Mesenchymal stem cell (in vitro differentiated cells and primary cell): Measurements from ENCODE around the gene LRP8.

Experiments
- DNase-seq: peaks from one replicate; pipeline ENCODE4 v3.0.0-alpha.2; 2013
- H2AFZ ChIP-seq: one replicate; pipeline ENCODE4 v1.6.1; 2013; ENCODE audit warnings: low read depth, mild to moderate bottlenecking, control low read depth, inconsistent platforms, low read length, moderate library complexity
- H2AK5ac ChIP-seq: 2 replicates; pipeline ENCODE4 v1.6.1; 2013; ENCODE audit warnings: low read length, moderate library complexity, mild to moderate bottlenecking, inconsistent platforms; ENCODE audit not compliant: severe bottlenecking
- H2BK120ac ChIP-seq: one replicate; pipeline ENCODE4 v1.6.1; 2013; ENCODE audit warnings: low read depth, mild to moderate bottlenecking, inconsistent platforms, low read length, moderate library complexity
- H2BK12ac ChIP-seq, 2 experiments: one replicate each; pipeline ENCODE4 v1.6.1; 2013; ENCODE audit warnings: inconsistent platforms in 2 of 2, low read length in 2 of 2, mild to moderate bottlenecking in 2 of 2, moderate library complexity in 2 of 2, control low read depth in 1 of 2
- H2BK15ac ChIP-seq: one replicate; pipeline ENCODE4 v1.6.1; 2013; ENCODE audit warnings: mild to moderate bottlenecking, low read depth, inconsistent platforms; ENCODE audit not compliant: poor library complexity, severe bottlenecking
- H2BK5ac ChIP-seq: 2 replicates; pipeline ENCODE4 v1.6.1; 2013; ENCODE audit warnings: low read depth, mild to moderate bottlenecking, low read length, control low read depth, inconsistent platforms; ENCODE audit not compliant: poor library complexity, severe bottlenecking
- H3K14ac ChIP-seq, 2 experiments: one replicate each; pipeline ENCODE4 v1.6.1; 2013; ENCODE audit warnings: inconsistent platforms in 2 of 2, low read length in 2 of 2, control low read depth in 1 of 2, mild to moderate bottlenecking in 1 of 2, moderate library complexity in 1 of 2
- H3K18ac ChIP-seq, 2 experiments: one replicate each; pipeline ENCODE4 v1.6.1; 2013; ENCODE audit warnings: inconsistent platforms in 2 of 2, low read length in 2 of 2, control low read depth in 1 of 2, low read depth in 1 of 2, mild to moderate bottlenecking in 1 of 2
- H3K23ac ChIP-seq, 2 experiments: one replicate each; pipeline ENCODE4 v1.6.1; 2013; ENCODE audit warnings: inconsistent platforms in 2 of 2, low read length in 2 of 2, mild to moderate bottlenecking in 2 of 2, moderate library complexity in 2 of 2, control low read depth in 1 of 2
- H3K27ac ChIP-seq: 2 replicates; pipeline ENCODE4 v1.5.1; 2013; ENCODE audit warnings: mild to moderate bottlenecking, moderate library complexity, low read length, control low read depth, inconsistent platforms; ENCODE audit not compliant: poor library complexity, severe bottlenecking
- H3K27me3 ChIP-seq, 2 experiments: 2 replicates each; pipeline versions ENCODE4 v1.6.1 to v1.7.0; 2013; ENCODE audit warnings: low read length in 2 of 2, mild to moderate bottlenecking in 2 of 2, moderate library complexity in 2 of 2, control low read depth in 1 of 2, inconsistent platforms in 1 of 2; ENCODE audit not compliant: control insufficient read depth in 1 of 2, insufficient read depth in 1 of 2
- H3K36me3 ChIP-seq, 2 experiments: 2 replicates each; pipeline versions ENCODE4 v1.6.1 to v1.7.0; 2013; ENCODE audit warnings: low read length in 2 of 2, control low read depth in 1 of 2, inconsistent platforms in 1 of 2, low read depth in 1 of 2, mild to moderate bottlenecking in 1 of 2; ENCODE audit not compliant: insufficient read depth in 2 of 2, control insufficient read depth in 1 of 2
- H3K4ac ChIP-seq, 2 experiments: one replicate each; pipeline ENCODE4 v1.6.1; 2013; ENCODE audit warnings: inconsistent platforms in 2 of 2, low read length in 2 of 2, mild to moderate bottlenecking in 2 of 2, moderate library complexity in 2 of 2, control low read depth in 1 of 2, low read depth in 1 of 2
- H3K4me1 ChIP-seq: 2 replicates; pipeline ENCODE4 v1.6.1; 2013; ENCODE audit warnings: low read depth, low read length, control low read depth; ENCODE audit not compliant: control insufficient read depth, insufficient read depth
- H3K4me2 ChIP-seq: 2 replicates; pipeline ENCODE4 v1.6.1; 2013; ENCODE audit warnings: low read length, mild to moderate bottlenecking, inconsistent platforms; ENCODE audit not compliant: poor library complexity, severe bottlenecking
- H3K4me3 ChIP-seq, 2 experiments: 2 replicates each; pipeline versions ENCODE4 v1.5.1 to v1.7.0; 2013; ENCODE audit warnings: low read length in 2 of 2, mild to moderate bottlenecking in 2 of 2, control low read depth in 1 of 2, low read depth in 1 of 2; ENCODE audit not compliant: insufficient read depth in 1 of 2
- H3K79me1 ChIP-seq: replicated peaks from 2 replicates; pipeline ENCODE4 v1.6.1; 2013; ENCODE audit warnings: mild to moderate bottlenecking, control low read depth, low read length, inconsistent platforms; ENCODE audit not compliant: poor library complexity, severe bottlenecking
- H3K9ac ChIP-seq: 2 replicates; pipeline ENCODE4 v1.7.0; 2013; ENCODE audit warnings: mild to moderate bottlenecking, low read length, moderate library complexity
- H3K9me3 ChIP-seq: 2 replicates; pipeline ENCODE4 v1.7.0; 2013; ENCODE audit warnings: mild to moderate bottlenecking, low read length; ENCODE audit not compliant: control insufficient read depth
- H4K8ac ChIP-seq: one replicate; pipeline ENCODE4 v1.6.1; 2013; ENCODE audit warnings: inconsistent platforms, mild to moderate bottlenecking, low read length, moderate library complexity
- H4K91ac ChIP-seq: one replicate; pipeline ENCODE4 v1.6.1; 2013; ENCODE audit warnings: mild to moderate bottlenecking, low read length, inconsistent platforms
- WGBS: methylation state at CpG from one replicate; pipeline ENCODE4 v1.1.7; 2013; ENCODE audit warnings: mixed read lengths; 5-methylcytosine and 5-hydroxymethylcytosine counted together

LRP8 gene

GRCh38 chr1:53286955-53287354 is 40.9 kb downstream of the LRP8 start:
- Histone ChIP-seq H3K18ac (no peak overlapping the region), H3K4me2 (no peak overlapping the region), H3K4me1 (peaks cover 3% of the 10 kb centered on the region), H2BK15ac (no peak overlapping the region), H3K9me3 (no peaks in the 10 kb centered on the region), H3K79me1 (peaks cover 2% of the 10 kb centered on the region), H2BK12ac (no peak overlapping the region), H3K4me3 (no peak overlapping the region), H4K8ac (no peak overlapping the region), H3K4ac (no peak overlapping the region), H4K91ac (no peak overlapping the region), H2BK5ac (no peak overlapping the region), H3K36me3 (peaks cover 10 to 19% of the 10 kb centered on the region in 2 experiments), H3K14ac (no peak overlapping the region), H3K27ac (no peak overlapping the region), H2AFZ (no peak overlapping the region), H2BK120ac (no peak overlapping the region), H3K9ac (no peak overlapping the region), H3K27me3 (no peaks in the 10 kb centered on the region), H3K23ac (no peak overlapping the region), H2AK5ac (no peak overlapping the region)
- DNase-seq: no peak
- 92% methylated on average over 3 of the region's 4 CpGs for whole genome bisulfite sequencing

- no peak overlapping the region for H3K4me3 ChIP-seq
- H3K14ac ChIP-seq: no peak overlapping the region
- H3K27me3 ChIP-seq: no peaks in the 10 kb centered on the region
- H3K18ac ChIP-seq: no peak overlapping the region
- H3K36me3 ChIP-seq: peaks cover 10 to 19% of the 10 kb centered on the region in 2 experiments
- no peak overlapping the region for H3K4me2 ChIP-seq
- no peaks in the 10 kb centered on the region for H3K79me1 ChIP-seq
- WGBS: 84% methylated on average over 8 of the region's 8 CpGs
- H3K4ac ChIP-seq: no peak overlapping the region
- no peak overlapping the region for H3K9ac ChIP-seq
- H2BK12ac ChIP-seq: no peak overlapping the region
- no peak overlapping the region for H2AK5ac ChIP-seq
- no peak overlapping the region for H2BK120ac ChIP-seq
- H2BK5ac ChIP-seq: no peak overlapping the region
- no peak overlapping the region for H2AFZ ChIP-seq
- no peak overlapping the region for H3K27ac ChIP-seq
- no peak for DNase-seq
- no peak overlapping the region for H4K8ac ChIP-seq
- no peak overlapping the region for H2BK15ac ChIP-seq
- H3K23ac ChIP-seq: peak overlapping the region in 1 of 2 experiments; percentile 36
- H3K4me1 ChIP-seq: peaks cover 3% of the 10 kb centered on the region
- H4K91ac ChIP-seq: no peak overlapping the region
- H3K9me3 ChIP-seq: no peaks in the 10 kb centered on the region
Observed at GRCh38 chr1:53285969-53286760, 41.7 kb downstream of the LRP8 start.

DNA sequence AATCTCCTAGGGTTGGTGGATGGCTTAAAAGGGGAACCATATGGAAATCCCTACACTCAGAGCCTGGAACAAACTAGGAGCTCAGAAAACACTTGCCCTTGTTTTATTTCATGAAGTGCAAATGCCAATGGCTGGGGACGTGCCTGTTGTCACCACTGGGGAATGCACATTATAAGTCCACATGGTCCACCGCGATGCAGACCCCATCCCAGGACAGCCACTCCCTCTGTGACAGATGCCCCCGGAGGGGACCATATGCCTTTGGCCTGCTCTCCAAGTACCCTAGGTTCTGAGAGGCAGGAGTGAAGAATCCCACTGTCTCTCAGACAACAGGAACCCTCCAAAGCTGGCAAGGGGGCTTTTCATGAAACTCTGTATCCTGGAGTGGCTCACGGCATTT is 42.3 kb downstream of the LRP8 start:
- Histone ChIP-seq H3K36me3 (peaks cover 10 to 19% of the 10 kb centered on the region in 2 experiments), H3K27ac (no peak overlapping the region), H2AK5ac (no peak overlapping the region), H3K27me3 (no peaks in the 10 kb centered on the region), H3K79me1 (no peaks in the 10 kb centered on the region), H3K9me3 (no peaks in the 10 kb centered on the region), H4K8ac (no peak overlapping the region), H2AFZ (no peak overlapping the region), H3K18ac (no peak overlapping the region), H2BK5ac (no peak overlapping the region), H3K9ac (no peak overlapping the region), H3K4ac (no peak overlapping the region), H3K4me2 (no peak overlapping the region), H3K4me1 (peaks cover 3% of the 10 kb centered on the region), H3K4me3 (no peak overlapping the region), H4K91ac (no peak overlapping the region), H3K23ac (no peak overlapping the region), H2BK12ac (no peak overlapping the region), H3K14ac (no peak overlapping the region), H2BK15ac (no peak overlapping the region), H2BK120ac (no peak overlapping the region)
- DNase-seq: no peak
- WGBS: 79% methylated on average over 5 of the region's 5 CpGs

DNA sequence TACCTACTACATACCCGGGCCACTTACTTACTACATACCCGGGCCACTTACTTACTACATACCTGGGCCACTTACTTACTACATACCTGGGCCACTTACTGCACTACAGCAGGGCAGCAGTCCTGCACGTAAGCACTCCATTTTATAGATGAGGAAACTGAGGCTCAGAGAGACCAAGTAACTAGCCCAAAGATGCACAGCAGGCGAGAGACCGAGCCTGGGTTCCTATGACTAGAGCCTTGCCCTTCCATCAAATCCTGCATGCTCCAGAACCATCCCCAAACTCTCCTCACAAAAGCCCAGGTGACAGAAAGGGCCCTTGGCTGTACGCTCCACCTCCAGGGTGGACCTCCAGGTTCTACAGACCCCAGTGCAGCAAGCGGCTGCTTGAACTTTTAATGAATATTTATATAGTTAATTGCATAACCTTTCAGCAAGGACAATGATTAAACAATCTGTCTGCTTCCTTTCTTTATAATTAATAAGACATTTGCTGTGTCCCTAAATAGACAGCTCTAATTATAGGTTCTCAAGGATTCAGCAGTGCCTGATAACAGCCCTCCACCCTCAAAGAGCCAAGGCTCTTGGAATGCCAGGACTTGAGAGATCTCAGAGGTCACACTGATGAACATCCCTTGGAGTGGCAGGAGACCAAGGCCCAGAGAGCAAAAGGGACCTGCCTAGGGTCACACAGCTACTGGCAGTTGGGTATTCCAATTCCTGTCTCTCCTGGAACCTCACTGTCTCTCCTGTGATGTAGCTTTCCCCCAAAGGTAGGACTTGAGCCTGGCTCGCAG is 43.4 kb downstream of the LRP8 start:
- Histone ChIP-seq H3K4ac (no peak overlapping the region), H4K91ac (no peak overlapping the region), H3K27me3 (no peaks in the 10 kb centered on the region), H3K27ac (no peak overlapping the region), H3K4me3 (no peak overlapping the region), H2BK5ac (no peak overlapping the region), H2BK12ac (no peak overlapping the region), H3K36me3 (peaks cover 10 to 19% of the 10 kb centered on the region in 2 experiments), H3K18ac (no peak overlapping the region), H3K9ac (no peak overlapping the region), H2AK5ac (no peak overlapping the region), H3K9me3 (no peaks in the 10 kb centered on the region), H2BK15ac (no peak overlapping the region), H3K14ac (no peak overlapping the region), H3K4me1 (peaks cover 3% of the 10 kb centered on the region), H3K79me1 (no peaks in the 10 kb centered on the region), H2AFZ (no peak overlapping the region), H4K8ac (no peak overlapping the region), H3K23ac (no peak overlapping the region), H2BK120ac (no peak overlapping the region), H3K4me2 (no peak overlapping the region)
- DNase-seq: no peak
- WGBS: 93% methylated on average over 7 of the region's 8 CpGs
